HG03280 (cell line): Measurements from ENCODE around the gene ZNF200.
"Not testable (repeated sequence)": the region's sequence is repeated elsewhere in the genome, so short reads cannot be mapped to it uniquely, and the experiment has no call there.

ENCODE experiments used
- ATAC-seq: cut with Tn5 transposase; IDR thresholded peaks from one replicate; pipeline ENCODE4 v1.9.1; 2021; ENCODE audit warnings: mild to moderate bottlenecking, moderate library complexity; ENCODE audit not compliant: unreplicated experiment

ZNF200 gene

DNA sequence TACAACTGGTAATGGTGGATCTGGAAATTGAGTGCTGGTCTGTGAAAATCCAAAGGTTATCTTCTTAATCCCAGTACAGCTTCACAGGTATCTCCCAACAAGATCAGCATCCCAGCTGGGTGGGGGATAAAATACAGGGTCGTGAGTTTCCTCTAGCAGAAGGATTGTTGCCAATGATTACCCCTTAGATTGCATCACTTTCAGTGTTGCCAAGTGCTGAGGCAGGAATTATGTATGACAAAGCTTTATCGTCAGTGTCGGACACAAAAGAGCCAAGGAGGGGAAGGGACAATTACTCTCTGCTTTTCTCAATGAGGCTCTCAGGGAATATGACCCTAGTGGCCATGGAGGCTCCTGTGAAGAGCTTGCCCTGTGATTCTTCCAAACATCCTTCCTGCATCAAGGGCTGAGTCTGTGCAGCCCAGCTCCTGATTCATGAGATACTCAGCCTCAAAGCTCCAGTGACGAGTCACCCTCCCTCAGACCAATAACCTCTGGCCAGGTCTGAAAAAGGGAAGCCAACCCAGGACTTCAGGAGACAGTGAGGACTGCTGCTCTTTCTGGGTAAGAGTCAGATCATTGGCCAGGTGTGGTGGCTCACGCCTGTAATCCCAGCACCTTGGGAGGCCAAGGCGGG lies 31.9 kb downstream of the ZNF200 start:
- ATAC-seq = no peak

GRCh38 chr16:3198334-3199072 lies 36.5 kb downstream of the ZNF200 start:
- no peak for ATAC-seq

DNA sequence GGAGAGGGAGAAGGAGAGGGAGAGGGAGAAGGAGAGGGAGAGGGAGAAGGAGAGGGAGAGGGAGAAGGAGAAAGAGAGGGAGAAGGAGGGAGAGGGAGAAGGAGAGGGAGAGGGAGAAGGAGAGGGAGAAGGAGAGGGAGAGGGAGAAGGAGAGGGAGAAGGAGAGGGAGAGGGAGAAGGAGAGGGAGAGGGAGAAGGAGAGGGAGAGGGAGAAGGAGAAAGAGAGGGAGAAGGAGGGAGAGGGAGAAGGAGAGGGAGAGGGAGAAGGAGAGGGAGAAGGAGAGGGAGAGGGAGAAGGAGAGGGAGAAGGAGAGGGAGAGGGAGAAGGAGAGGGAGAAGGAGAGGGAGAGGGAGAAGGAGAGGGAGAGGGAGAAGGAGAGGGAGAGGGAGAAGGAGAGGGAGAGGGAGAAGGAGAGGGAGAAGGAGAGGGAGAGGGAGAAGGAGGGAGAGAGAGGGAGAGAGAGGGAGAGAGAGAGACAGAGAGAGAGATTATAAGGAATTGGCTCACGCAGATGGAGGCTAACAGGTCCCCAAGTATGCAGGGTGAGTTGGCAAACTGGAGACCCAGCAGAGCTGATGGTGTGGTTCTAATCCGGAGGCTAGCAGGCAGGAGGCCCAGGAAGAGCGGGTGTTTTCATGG lies 37.1 kb downstream of the ZNF200 start:
- ATAC-seq = not testable (repeated sequence)

DNA sequence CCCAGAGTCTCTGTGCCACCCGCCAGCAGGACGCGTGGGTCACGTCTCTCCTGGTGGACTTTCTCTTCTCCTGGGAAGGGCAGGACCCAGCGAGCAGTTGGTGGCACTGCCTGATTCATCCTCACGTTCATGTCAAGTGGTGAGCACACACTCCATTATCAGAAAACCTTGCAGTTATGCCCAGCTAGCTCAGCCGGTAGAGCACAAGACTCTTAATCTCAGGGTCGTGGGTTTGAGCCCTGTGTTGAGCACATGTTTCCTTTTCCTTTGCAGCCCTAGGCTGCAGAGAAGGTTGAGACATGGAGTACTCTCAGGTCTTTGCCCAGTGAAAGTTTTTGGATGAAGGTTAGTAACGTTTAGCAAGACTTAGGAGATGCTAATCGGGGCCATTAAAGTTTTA lies 39.0 kb downstream of the ZNF200 start:
- ATAC-seq = no peak

GRCh38 chr16:3194792-3195191 lies 40.2 kb downstream of the ZNF200 start:
- ATAC-seq = no peak

- no peak for ATAC-seq
Observed at GRCh38 chr16:3193221-3194212, 41.4 kb downstream of the ZNF200 start.

- no peak for ATAC-seq
Observed at GRCh38 chr16:3192476-3193019, 42.4 kb downstream of the ZNF200 start.

DNA sequence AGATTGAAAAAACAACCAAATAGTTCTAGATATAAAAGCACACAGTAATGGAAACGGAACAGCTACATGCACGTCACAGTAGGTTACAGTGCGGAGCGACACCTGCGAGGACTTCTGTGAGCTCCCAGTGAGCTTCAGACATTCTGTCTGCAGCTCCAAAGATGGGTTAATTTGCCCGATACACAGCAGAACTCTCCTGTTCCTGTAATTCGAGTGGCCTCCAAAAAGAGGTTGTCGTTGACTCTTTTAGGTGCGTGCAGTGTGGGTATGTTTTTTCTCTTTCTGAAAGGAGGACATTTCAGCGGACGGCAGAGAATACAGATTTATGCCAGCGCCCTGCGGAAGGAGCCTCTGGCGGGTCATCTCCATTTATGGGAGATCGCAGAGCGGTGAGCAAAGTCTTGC lies 44.0 kb downstream of the ZNF200 start:
- no peak for ATAC-seq

GRCh38 chr16:3189869-3190268 lies 45.1 kb downstream of the ZNF200 start:
- no peak for ATAC-seq

DNA sequence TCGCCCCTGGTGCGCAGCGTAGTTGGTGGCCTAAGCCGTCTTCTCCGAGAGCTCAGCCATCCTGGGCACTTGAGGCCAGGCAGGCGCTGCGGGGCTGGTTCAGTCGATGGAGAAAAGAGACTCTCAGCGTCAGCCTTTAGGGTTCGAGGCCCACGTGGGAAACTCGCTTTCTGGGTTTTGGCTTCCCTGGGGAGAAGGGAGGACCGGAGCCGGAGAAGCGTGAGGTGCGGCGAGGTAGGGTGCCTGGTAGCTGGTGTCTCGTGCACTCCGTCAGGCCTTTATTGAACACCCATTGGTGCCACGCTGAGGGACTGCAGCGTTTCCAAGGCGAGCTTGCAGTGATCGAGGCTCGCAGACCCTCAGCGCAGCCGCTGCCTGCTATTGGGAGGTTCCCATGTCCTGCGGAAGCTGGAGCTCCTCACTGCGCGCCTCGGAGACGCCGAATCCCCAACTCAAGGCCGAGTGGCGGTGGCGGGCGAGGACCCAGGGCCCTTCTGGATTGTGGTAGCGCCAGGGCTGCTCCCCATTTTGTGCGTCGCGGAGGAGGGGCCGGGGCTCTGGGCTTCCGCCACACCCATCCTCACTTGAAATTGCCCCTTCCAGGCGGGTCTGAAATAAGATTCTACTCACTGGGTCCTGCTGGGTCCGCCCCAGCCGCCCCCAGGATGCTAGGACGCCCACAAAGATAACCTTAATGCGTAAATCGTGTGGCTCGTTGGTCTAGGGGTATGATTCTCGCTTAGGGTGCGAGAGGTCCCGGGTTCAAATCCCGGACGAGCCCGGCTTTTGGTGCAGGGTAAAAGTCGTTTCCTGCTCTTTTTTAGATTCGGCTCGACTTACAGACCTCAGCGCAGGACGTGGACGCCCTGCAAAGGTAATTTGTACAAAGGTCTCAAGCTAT lies 45.8 kb downstream of the ZNF200 start:
- ATAC-seq = no peak

GRCh38 chr16:3188675-3188924 lies 46.4 kb downstream of the ZNF200 start:
- ATAC-seq = no peak

DNA sequence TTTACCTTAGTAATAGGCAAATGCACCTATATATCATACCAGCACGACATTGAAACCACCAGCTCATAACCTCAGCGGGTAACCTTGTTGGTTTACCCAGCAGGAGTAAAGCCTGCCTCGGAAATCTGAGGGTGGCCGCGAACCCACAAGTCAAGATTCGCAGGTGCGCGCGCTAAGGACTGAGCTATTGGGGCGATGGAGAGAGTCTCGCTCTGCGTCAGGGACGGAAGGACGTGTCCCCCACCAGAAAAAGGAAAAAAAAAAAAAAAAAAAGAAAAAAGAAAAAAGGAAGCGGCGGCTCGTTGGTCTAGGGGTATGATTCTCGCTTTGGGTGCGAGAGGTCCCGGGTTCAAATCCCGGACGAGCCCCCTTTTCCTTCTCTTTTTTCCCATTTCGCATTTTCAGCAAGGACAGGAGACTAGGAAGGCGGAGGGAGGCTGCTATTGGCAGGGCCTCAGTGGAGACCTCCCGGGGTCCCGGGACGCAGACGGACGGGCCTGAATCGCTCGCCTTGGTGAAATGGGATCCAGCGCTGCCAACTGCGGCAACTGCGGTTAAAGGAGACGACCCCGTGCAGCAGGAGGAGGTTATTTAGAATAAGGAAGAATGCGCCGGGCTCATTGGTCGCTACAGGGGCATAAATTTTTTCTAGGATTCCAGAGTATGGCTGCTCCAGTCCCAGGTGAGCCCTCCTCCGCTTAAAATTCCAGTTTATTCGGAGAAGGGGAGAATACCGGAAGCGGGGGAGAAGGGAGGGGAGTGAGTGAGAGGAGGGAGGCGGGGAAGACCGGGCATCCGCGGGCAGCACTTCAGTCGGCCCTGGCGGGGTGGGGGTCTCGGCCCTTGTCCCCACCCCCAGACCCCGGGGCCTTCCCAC lies 46.9 kb downstream of the ZNF200 start, which contains the start of gene OR1F1:
Gene OR1F1 (plus strand): TSS at position 407 of the 877 bp plus-strand sequence.
- no peak for ATAC-seq

DNA sequence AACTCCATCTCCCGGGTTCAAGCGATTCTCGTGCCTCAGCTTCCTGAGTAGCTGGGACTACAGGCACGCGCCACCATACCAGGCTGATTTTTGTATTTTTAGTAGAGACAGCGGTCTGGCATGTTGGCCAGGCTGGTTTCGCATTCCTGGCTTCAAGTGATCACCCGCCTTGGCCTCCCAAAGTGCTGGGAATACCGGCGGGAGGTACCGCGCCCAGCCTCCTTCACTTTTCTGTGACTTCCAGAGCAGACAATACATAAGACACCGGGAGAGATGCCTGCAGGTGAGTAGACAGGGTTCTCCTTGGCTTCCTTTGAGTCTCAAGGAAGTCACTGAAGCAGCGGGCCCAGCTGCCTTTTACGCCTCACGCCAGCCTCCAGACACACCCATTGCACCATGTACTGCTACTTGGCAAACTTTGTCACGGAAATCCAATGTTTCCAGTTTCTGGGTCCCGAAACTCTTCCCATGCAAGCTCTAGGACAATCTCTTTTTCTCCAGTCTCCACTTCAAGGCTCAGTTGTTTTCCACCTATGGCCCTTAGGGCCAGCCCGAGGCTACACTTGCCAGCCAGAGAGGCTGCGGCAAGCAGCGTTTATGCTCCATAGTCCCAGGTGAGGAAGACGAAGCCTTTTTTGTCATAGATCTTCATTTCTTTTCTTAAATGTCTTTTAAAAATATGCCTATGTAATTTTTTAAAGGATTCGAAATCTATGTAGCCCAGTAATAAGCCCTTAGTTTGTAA lies 47.8 kb downstream of the ZNF200 start:
- no peak for ATAC-seq

GRCh38 chr16:3183445-3184139 lies 51.4 kb downstream of the ZNF200 start:
- no peak for ATAC-seq

DNA sequence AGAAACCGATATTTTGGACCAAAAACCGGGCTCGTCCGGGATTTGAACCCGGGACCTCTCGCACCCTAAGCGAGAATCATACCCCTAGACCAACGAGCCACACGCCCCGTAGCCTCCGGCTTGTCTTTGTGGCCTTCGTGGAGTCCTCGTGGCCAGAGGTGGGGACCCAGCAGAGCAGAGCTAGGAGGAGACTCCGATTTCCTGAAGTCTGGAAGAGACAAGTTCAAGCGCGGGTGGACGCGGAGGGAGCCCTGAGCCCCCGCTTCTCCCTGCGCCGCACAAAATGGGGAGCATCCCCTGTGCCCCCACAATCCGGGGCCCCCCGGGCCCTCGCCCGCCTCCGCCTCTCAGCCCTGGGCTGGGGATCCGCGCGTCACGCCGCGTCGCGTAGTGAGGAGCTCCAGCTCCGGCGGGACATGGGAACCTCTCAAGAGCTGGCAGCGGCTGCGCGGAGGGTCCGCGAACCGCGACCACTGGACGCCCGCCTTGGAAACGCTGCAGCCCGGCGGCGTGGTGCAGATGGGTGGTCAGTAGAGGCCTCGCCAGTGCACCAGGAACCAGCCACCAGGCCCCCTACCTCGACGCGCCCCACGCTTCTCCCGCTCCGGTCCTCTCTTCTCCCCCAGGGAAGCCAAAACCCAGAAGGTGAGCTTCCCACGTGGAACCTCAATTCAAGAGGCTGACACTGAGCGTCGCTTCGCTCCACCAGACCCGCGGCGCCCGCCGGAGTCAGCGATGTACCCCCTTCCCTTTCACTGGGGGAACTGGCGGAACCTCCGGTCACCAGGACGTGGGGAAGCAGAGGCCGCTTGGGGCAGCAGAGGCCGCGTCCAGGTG lies 52.1 kb downstream of the ZNF200 start:
- ATAC-seq = no peak

GRCh38 chr16:3182293-3182607 lies 52.7 kb downstream of the ZNF200 start:
- ATAC-seq = not testable (repeated sequence)

DNA sequence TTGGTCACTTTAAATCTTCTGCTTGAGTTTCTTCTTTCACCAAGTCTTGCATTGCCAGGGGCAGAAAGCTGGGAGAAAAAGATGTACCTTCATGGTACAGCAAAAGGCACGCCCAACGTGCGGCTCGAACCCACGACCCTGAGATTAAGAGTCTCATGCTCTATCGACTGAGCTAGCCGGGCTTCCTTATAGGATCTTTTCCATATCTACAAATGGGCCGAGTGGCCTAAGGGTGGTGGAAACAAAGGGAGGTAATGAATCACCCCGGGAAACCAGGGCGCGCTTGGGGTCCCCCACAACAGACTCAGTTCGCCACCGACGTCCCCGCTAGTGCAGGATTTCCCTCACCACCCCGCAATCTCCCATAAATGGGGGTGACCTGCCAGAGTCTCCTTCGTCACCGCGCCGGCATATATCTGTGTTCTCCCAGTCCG lies 54.5 kb downstream of the ZNF200 start:
- ATAC-seq = no peak
